ENCODE measurements around the gene POU2F3.

GRCh38 chr11:120256779-120257178, 16.8 kb downstream of the POU2F3 start:
- no peak for TF ChIP-seq CTCF (IDR thresholded peaks at IDR 0.05)
- no peak for TF ChIP-seq POLR2A (IDR thresholded peaks at IDR 0.05)
